Neural cell (in vitro differentiated cells): ENCODE measurements around the gene COLQ. TPM values are rescaled to one million over a fixed set of nuclear protein-coding genes. Genes with fewer than 3 reads are reported as not detected.

Experiments
- H2AFZ ChIP-seq: fragments of 200-600, 300-800 bp; sonication (generic), shearing (Covaris generic); 2 replicates; pipeline ENCODE4 v1.6.0; 2014; ENCODE audit warnings: low read depth, mild to moderate bottlenecking, antibody characterized with exemption, low read length, moderate library complexity
- H3F3A ChIP-seq: fragments of 200-600 bp; shearing (Covaris generic); 2 replicates; pipeline ENCODE4 v1.6.1; 2016; ENCODE audit warnings: mild to moderate bottlenecking, moderate library complexity, mixed read lengths, antibody characterized with exemption, low read length; ENCODE audit not compliant: insufficient read depth, poor library complexity, severe bottlenecking
- H3K27ac ChIP-seq: fragments of 200-600, 300-800 bp; sonication (generic), shearing (Covaris generic); 2 replicates; pipeline ENCODE4 v1.5.1; 2014; ENCODE audit warnings: mild to moderate bottlenecking, low read length, moderate library complexity
- H3K27me3 ChIP-seq: fragments of 300-800, 200-600 bp; sonication (generic), shearing (Covaris generic); 2 replicates; pipeline ENCODE4 v1.6.0; 2014; ENCODE audit warnings: mild to moderate bottlenecking, low read depth, low read length, moderate library complexity; ENCODE audit not compliant: insufficient read depth
- H3K36me3 ChIP-seq: fragments of 300-800, 200-600 bp; sonication (generic), shearing (Covaris generic); 2 replicates; pipeline ENCODE4 v1.5.1; 2014; ENCODE audit warnings: mild to moderate bottlenecking, antibody characterized with exemption, low read length, moderate library complexity; ENCODE audit not compliant: insufficient read depth
- H3K4me2 ChIP-seq: fragments of 300-800, 200-600 bp; sonication (generic), shearing (Covaris generic); 2 replicates; pipeline ENCODE4 v1.6.0; 2014; ENCODE audit warnings: mild to moderate bottlenecking, low read length
- H3K4me3 ChIP-seq: fragments of 300-800, 200-600 bp; sonication (generic), shearing (Covaris generic); 2 replicates; pipeline ENCODE4 v1.5.1; 2014; ENCODE audit warnings: mild to moderate bottlenecking, low read length, moderate library complexity
- H3K79me2 ChIP-seq: fragments of 200-600 bp; shearing (Covaris generic); replicated peaks from 2 replicates; pipeline ENCODE4 v1.6.0; 2014; ENCODE audit warnings: mild to moderate bottlenecking, low read length, moderate library complexity; ENCODE audit not compliant: insufficient read depth
- H3K9ac ChIP-seq: fragments of 300-800, 200-600 bp; sonication (generic), shearing (Covaris generic); 2 replicates; pipeline ENCODE4 v1.6.1; 2016; ENCODE audit warnings: mild to moderate bottlenecking, low read length, mixed read lengths
- H3K9me2 ChIP-seq: fragments of 200-600 bp; shearing (Covaris generic); 2 replicates; pipeline ENCODE4 v1.6.1; 2016; ENCODE audit warnings: mild to moderate bottlenecking, low read length, mixed read lengths; ENCODE audit not compliant: insufficient read depth
- H3K9me3 ChIP-seq: fragments of 200-600, 300-800 bp; sonication (generic), shearing (Covaris generic); 2 replicates; pipeline ENCODE4 v1.6.1; 2016; ENCODE audit warnings: mild to moderate bottlenecking, mixed run types, low read length, moderate library complexity, mixed read lengths
- H4K20me1 ChIP-seq: fragments of 200-600 bp; shearing (Covaris generic); 2 replicates; pipeline ENCODE4 v1.6.1; 2016; ENCODE audit warnings: mild to moderate bottlenecking, mixed run types; ENCODE audit not compliant: insufficient read depth
- EP300 ChIP-seq: fragments of 450-650 bp; conservative IDR thresholded peaks from 2 replicates; pipeline ENCODE4 v1.6.1; 2014; ENCODE audit warnings: antibody characterized with exemption, mild to moderate bottlenecking, moderate library complexity; ENCODE audit not compliant: poor library complexity, severe bottlenecking
- EZH2 ChIP-seq: fragments of 200-600, 300-800 bp; shearing (Covaris generic), sonication (generic); IDR thresholded peaks from 2 replicates; pipeline ENCODE4 v1.6.1; 2014; ENCODE audit warnings: antibody characterized with exemption, low read length, borderline replicate concordance, mild to moderate bottlenecking; ENCODE audit not compliant: insufficient read depth, poor library complexity, severe bottlenecking
- MXI1 ChIP-seq: fragments of 450-650 bp; conservative IDR thresholded peaks from 2 replicates; pipeline ENCODE4 v1.6.1; 2014; ENCODE audit warnings: antibody characterized with exemption, mild to moderate bottlenecking; ENCODE audit not compliant: poor library complexity, severe bottlenecking
- POLR2AphosphoS5 ChIP-seq: IDR thresholded peaks from 2 replicates; pipeline ENCODE4 v1.6.1; 2012
- RAD21 ChIP-seq: fragments of 450-650 bp; conservative IDR thresholded peaks from 2 replicates; pipeline ENCODE4 v1.6.1; 2014; ENCODE audit warnings: antibody characterized with exemption, mild to moderate bottlenecking, moderate library complexity
- REST ChIP-seq: IDR thresholded peaks from 2 replicates; pipeline ENCODE4 v1.6.1; 2012; ENCODE audit warnings: borderline replicate concordance
- SMC3 ChIP-seq: fragments of 450-650 bp; conservative IDR thresholded peaks from 2 replicates; pipeline ENCODE4 v1.6.1; 2014; ENCODE audit warnings: antibody characterized with exemption, mild to moderate bottlenecking, moderate library complexity; ENCODE audit not compliant: poor library complexity
- TAF1 ChIP-seq: IDR thresholded peaks from 2 replicates; pipeline ENCODE4 v1.6.1; 2012; ENCODE audit warnings: low read depth
- polyA plus RNA-seq: library from polyadenylated mRNA; depleted of rRNA; stranded (reverse); fragments of >200 nt; gene quantifications from 2 replicates; pipeline ENCODE4 v1.2.3, GENCODE V29; 2014
- TF ChIP-seq, protein P1 (sequence below): fragments of 450-650 bp; IDR thresholded peaks from 2 replicates; pipeline ENCODE4 v1.5.1; 2014; ENCODE audit warnings: antibody characterized with exemption, mild to moderate bottlenecking, moderate library complexity; ENCODE audit not compliant: poor library complexity, severe bottlenecking

Gene COLQ
- polyA plus RNA-seq, 1 donor from 2014 or later = 9.5 TPM

DNA sequence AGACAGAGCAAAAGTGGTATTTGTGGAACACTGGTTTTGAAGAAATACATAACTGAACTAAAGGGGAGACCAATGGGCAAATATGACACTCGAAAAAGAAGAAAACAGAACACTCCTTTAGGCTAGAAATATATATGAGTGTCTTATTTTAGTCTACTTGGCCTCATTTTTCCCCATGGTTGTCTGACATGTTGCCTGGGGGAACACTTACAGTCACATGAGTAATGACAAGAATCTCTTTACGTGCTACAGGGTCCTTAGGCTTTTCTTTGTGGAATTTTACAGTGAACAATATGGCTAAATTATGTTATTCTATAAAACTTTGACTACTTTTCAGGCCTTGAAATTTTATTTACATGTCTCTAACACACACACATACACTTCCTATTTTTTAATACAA is 111.7 kb downstream of the COLQ start:
- Histone ChIP-seq H3K36me3 (peaks cover 8% of the 10 kb centered on the region), H3K79me2 (no peaks in the 10 kb centered on the region), H3K9me2 (no peaks in the 10 kb centered on the region), H4K20me1 (no peaks in the 10 kb centered on the region), H3F3A (no peaks in the 10 kb centered on the region), H3K9me3 (no peaks in the 10 kb centered on the region), H3K27ac (no peak overlapping the region), H3K4me3 (no peak overlapping the region), H3K4me2 (no peak overlapping the region), H3K27me3 (no peaks in the 10 kb centered on the region), H2AFZ (no peak overlapping the region), H3K9ac (no peak overlapping the region)
- TF ChIP-seq EZH2 = no peak
- TF ChIP-seq REST = no peak

GRCh38 chr3:15409239-15409638 is 112.3 kb downstream of the COLQ start:
- no peak overlapping the region for H3K4me3 ChIP-seq
- H3K36me3 ChIP-seq = peaks cover 8% of the 10 kb centered on the region
- no peak overlapping the region for H2AFZ ChIP-seq
- H3F3A ChIP-seq = no peaks in the 10 kb centered on the region
- TF ChIP-seq RAD21 (no peak), SMC3 (no peak), TAF1 (no peak), EZH2 (no peak), REST (no peak), EP300 (no peak), POLR2AphosphoS5 (no peak), MXI1 (no peak)
- TF ChIP-seq, protein P1, sequence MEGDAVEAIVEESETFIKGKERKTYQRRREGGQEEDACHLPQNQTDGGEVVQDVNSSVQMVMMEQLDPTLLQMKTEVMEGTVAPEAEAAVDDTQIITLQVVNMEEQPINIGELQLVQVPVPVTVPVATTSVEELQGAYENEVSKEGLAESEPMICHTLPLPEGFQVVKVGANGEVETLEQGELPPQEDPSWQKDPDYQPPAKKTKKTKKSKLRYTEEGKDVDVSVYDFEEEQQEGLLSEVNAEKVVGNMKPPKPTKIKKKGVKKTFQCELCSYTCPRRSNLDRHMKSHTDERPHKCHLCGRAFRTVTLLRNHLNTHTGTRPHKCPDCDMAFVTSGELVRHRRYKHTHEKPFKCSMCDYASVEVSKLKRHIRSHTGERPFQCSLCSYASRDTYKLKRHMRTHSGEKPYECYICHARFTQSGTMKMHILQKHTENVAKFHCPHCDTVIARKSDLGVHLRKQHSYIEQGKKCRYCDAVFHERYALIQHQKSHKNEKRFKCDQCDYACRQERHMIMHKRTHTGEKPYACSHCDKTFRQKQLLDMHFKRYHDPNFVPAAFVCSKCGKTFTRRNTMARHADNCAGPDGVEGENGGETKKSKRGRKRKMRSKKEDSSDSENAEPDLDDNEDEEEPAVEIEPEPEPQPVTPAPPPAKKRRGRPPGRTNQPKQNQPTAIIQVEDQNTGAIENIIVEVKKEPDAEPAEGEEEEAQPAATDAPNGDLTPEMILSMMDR = no peak
- no peak overlapping the region for H3K9ac ChIP-seq
- H3K27ac ChIP-seq = no peak overlapping the region
- no peaks in the 10 kb centered on the region for H3K9me3 ChIP-seq
- H3K9me2 ChIP-seq = no peaks in the 10 kb centered on the region
- H3K79me2 ChIP-seq = no peaks in the 10 kb centered on the region
- no peak overlapping the region for H3K4me2 ChIP-seq
- no peaks in the 10 kb centered on the region for H3K27me3 ChIP-seq
- no peaks in the 10 kb centered on the region for H4K20me1 ChIP-seq
